HCT116 (cell line): ENCODE results near the gene FBXL15. TPM values are rescaled to one million over a fixed set of nuclear protein-coding genes. Genes with fewer than 3 reads are reported as not detected.

ENCODE experiments used
- ATAC-seq: fragments of 200-7000 bp; cut with Tn5 transposase; 2 replicates; pipeline ENCODE4 v1.9.1; 2020; ENCODE audit warnings: mild to moderate bottlenecking, moderate library complexity
- BruUV-seq: library from RNA; stranded (reverse); fragments of 400-500 nt; replicated peaks from 2 replicates; lab custom pipeline; 2021; lab: Mats Ljungman, UMichigan
- CTCF ChIA-PET: fragments of 300-600 bp; sonication (Branson Sonifier 250); formaldehyde crosslinking; loops from one replicate; lab custom pipeline; 2021; ENCODE audit warnings: antibody characterized with exemption; lab: Charles Lee
- POLR2A ChIA-PET: fragments of 300-600, 350-600 bp; sonication (Branson Sonifier 250); formaldehyde crosslinking; loops from one replicate; lab custom pipeline; 2021; ENCODE audit warnings: antibody characterized with exemption; lab: Charles Lee
- RAD21 ChIA-PET, 2 experiments: fragments of 300-600 bp; sonication (Branson Sonifier 250); formaldehyde crosslinking; loops; one replicate each; lab custom pipeline; 2023; ENCODE audit warnings: low total read pairs in 2 of 2; ENCODE audit not compliant: uncharacterized antibody in 2 of 2, unreplicated experiment in 2 of 2, low non-redundant PET in 1 of 2; lab: Charles Lee
- DNase-seq: peaks from one replicate; pipeline ENCODE4 v3.0.0-alpha.2; 2010; ENCODE audit warnings: low read depth, low spot score
- H2AFZ ChIP-seq: fragments of 200-600 bp; shearing (Covaris generic), sonication (generic); 2 replicates; pipeline ENCODE4 v1.6.1; 2017; ENCODE audit warnings: low read depth, mixed run types, mixed read lengths, antibody characterized with exemption, low read length; ENCODE audit not compliant: poor library complexity, severe bottlenecking
- H3K27ac ChIP-seq: 2 replicates; pipeline ENCODE4 v1.5.1; 2012; ENCODE audit warnings: low read depth, low read length
- H3K27me3 ChIP-seq: fragments of 200-600 bp; sonication (generic); 2 replicates; pipeline ENCODE4 v1.6.1; 2016; ENCODE audit warnings: mixed run types, low read length, mixed read lengths; ENCODE audit not compliant: insufficient read depth
- H3K36me3 ChIP-seq, 2 experiments: fragments of 200-500 bp in 1 of 2; fragments of 200-600 bp in 1 of 2; sonication (Bioruptor generic) in 1 of 2; sonication (generic) in 1 of 2; 2 replicates each; pipeline versions ENCODE4 v1.5.1 to v1.6.1; 2014 to 2016; ENCODE audit warnings: low read length in 2 of 2, inconsistent platforms in 1 of 2, mixed read lengths in 1 of 2, mixed run types in 1 of 2; ENCODE audit not compliant: insufficient read depth in 2 of 2, control insufficient read depth in 1 of 2
- H3K4me1 ChIP-seq, 2 experiments: fragments of 200-600 bp in 1 of 2; sonication (generic) in 1 of 2; 2 replicates each; pipeline versions ENCODE4 v1.5.1 to v1.6.1; 2012 to 2017; ENCODE audit warnings: low read length in 2 of 2, inconsistent platforms in 1 of 2, mild to moderate bottlenecking in 1 of 2, mixed read lengths in 1 of 2, mixed run types in 1 of 2, moderate library complexity in 1 of 2; ENCODE audit not compliant: insufficient read depth in 2 of 2, control insufficient read depth in 1 of 2
- H3K4me2 ChIP-seq: fragments of 200-600 bp; sonication (generic); 2 replicates; pipeline ENCODE4 v1.6.1; 2017; ENCODE audit warnings: mixed run types, low read length, mixed read lengths
- H3K4me3 ChIP-seq, 2 experiments: fragments of 200-600 bp in 1 of 2; sonication (generic) in 1 of 2; replicated peaks in 1 of 2; 2 replicates each; pipeline ENCODE4 v1.5.1; 2011 to 2016; ENCODE audit warnings: low read length in 2 of 2, control low read depth in 1 of 2, low read depth in 1 of 2, mild to moderate bottlenecking in 1 of 2, mixed read lengths in 1 of 2, mixed run types in 1 of 2
- H3K79me2 ChIP-seq: fragments of 200-600 bp; sonication (generic); 2 replicates; pipeline ENCODE4 v1.6.1; 2017; ENCODE audit warnings: mild to moderate bottlenecking, mixed run types, low read length, moderate library complexity, mixed read lengths; ENCODE audit not compliant: insufficient read depth
- H3K9ac ChIP-seq: fragments of 200-600 bp; sonication (generic); 2 replicates; pipeline ENCODE4 v1.6.1; 2016; ENCODE audit warnings: low read length, mixed read lengths
- H3K9me2 ChIP-seq: fragments of 200-600 bp; sonication (generic), shearing (Covaris generic); 2 replicates; pipeline ENCODE4 v1.6.1; 2017; ENCODE audit warnings: mixed run types, mild to moderate bottlenecking, moderate library complexity; ENCODE audit not compliant: insufficient read depth
- H3K9me3 ChIP-seq, 2 experiments: fragments of 200-500 bp in 1 of 2; fragments of 200-600 bp in 1 of 2; sonication (Bioruptor generic) in 1 of 2; sonication (generic) in 1 of 2; 2 replicates each; pipeline ENCODE4 v1.6.1; 2014 to 2017; ENCODE audit warnings: low read length in 2 of 2, mixed read lengths in 2 of 2, inconsistent platforms in 1 of 2, low read depth in 1 of 2, mild to moderate bottlenecking in 1 of 2, mixed run types in 1 of 2, moderate library complexity in 1 of 2; ENCODE audit not compliant: control insufficient read depth in 1 of 2, insufficient read depth in 1 of 2
- H4K20me1 ChIP-seq: fragments of 200-600 bp; sonication (generic), shearing (Covaris generic); 2 replicates; pipeline ENCODE4 v1.6.1; 2017; ENCODE audit warnings: mixed run types, mild to moderate bottlenecking, moderate library complexity; ENCODE audit not compliant: insufficient read depth
- ELF1 ChIP-seq: IDR thresholded peaks from 2 replicates; pipeline ENCODE4 v1.6.1; 2012; ENCODE audit warnings: low read depth, borderline replicate concordance
- EZH2phosphoT487 ChIP-seq: fragments of 200-600 bp; IDR thresholded peaks from 2 replicates; pipeline ENCODE4 v1.6.1; 2018; ENCODE audit warnings: antibody characterized with exemption, borderline replicate concordance
- FOSL1 ChIP-seq: IDR thresholded peaks from 2 replicates; pipeline ENCODE4 v1.6.1; 2012; ENCODE audit warnings: low read depth
- POLR2A ChIP-seq: IDR thresholded peaks from 2 replicates; pipeline ENCODE4 v1.7.0; 2011; ENCODE audit warnings: borderline replicate concordance; ENCODE audit not compliant: insufficient read depth, insufficient read length; ENCODE audit errors: extremely low read depth
- POLR2AphosphoS5 ChIP-seq: IDR thresholded peaks from 2 replicates; pipeline ENCODE4 v1.6.1; 2011; ENCODE audit warnings: mild to moderate bottlenecking, low read depth, low read length, moderate library complexity
- RAD21 ChIP-seq: IDR thresholded peaks from 2 replicates; pipeline ENCODE4 v1.6.1; 2012; ENCODE audit warnings: low read depth, mild to moderate bottlenecking
- SP1 ChIP-seq: IDR thresholded peaks from 2 replicates; pipeline ENCODE4 v1.6.1; 2012; ENCODE audit warnings: low read depth
- SRF ChIP-seq: IDR thresholded peaks from 2 replicates; pipeline ENCODE4 v1.6.1; 2012; ENCODE audit warnings: low read depth
- YY1 ChIP-seq: IDR thresholded peaks from 2 replicates; pipeline ENCODE4 v1.6.1; 2011; ENCODE audit warnings: low read length, low read depth, moderate library complexity, mild to moderate bottlenecking; ENCODE audit not compliant: insufficient replicate concordance; ENCODE audit errors: extremely low read depth
- ZFX ChIP-seq: fragments of 450-650 bp; IDR thresholded peaks from 2 replicates; pipeline ENCODE4 v1.6.1; 2017
- intact Hi-C: fragments of 100-400 bp; cut with micrococcal nuclease; formaldehyde crosslinking; loops from 2 replicates; pipeline ENCODE4 v1.10.0; 2022
- total RNA-seq: library from RNA; stranded (reverse); gene quantifications from one replicate; pipeline ENCODE4 v1.2.1, GENCODE V29; 2021; ENCODE audit not compliant: unreplicated experiment
- TF ChIP-seq, protein P1 (sequence below): IDR thresholded peaks from 2 replicates; pipeline ENCODE4 v1.6.1; 2011; ENCODE audit warnings: mild to moderate bottlenecking, low read length, moderate library complexity; ENCODE audit not compliant: insufficient replicate concordance; ENCODE audit errors: extremely low read depth
- TF ChIP-seq, protein P2 (sequence below), 3 experiments: fragments of 200-600 bp in 1 of 3; sonication (generic) in 1 of 3; IDR thresholded peaks in 2 of 3; conservative IDR thresholded peaks in 1 of 3; 2 replicates each; pipeline ENCODE4 v1.5.1; 2012 to 2017; ENCODE audit warnings: low read depth in 2 of 3, low read length in 2 of 3, antibody characterized with exemption in 1 of 3, borderline replicate concordance in 1 of 3, control low read depth in 1 of 3, mild to moderate bottlenecking in 1 of 3, mixed read lengths in 1 of 3, mixed run types in 1 of 3, moderate library complexity in 1 of 3; ENCODE audit not compliant: insufficient read depth in 1 of 3

The FBXL15 gene
- total RNA-seq, 1 experiment from 2014 or later: 21.1 TPM

DNA sequence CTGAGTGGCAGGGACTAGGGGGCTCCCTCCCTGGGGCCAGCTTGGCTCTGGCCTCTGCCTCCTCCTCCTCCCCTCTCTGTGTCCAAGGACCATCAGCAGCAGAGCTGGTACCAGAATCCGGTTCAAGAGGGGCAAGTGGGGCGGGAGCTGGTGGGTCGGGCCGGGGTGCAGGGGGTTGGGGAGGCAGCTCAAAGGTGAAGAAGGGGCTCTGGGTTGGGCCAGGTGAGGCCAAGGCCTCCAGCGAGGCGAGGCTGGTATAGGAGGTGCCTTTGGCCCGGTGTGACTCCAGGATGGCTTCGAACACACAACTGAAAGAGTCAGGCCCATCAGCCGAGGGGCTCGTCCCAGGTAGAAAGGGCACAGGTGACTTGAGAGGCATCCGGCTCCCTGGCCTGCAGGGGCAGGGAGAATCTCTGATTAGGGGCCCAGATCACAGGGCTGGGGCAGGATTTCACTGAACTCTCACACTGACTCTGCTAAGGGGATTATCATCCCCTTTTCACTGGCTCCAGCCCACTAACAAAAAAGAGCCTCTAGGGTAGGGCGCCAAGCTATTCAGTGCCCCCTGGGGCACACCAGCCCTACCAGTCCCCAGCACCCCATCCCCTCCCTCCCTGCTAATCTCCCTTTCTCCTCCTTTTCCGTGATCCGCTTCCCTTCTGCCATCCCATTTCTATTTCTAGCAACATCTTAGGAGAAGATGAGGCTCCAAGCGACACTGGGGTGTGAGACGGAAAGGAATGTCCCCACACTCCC lies 6.7 kb upstream of the FBXL15 start:
- POLR2A ChIA-PET: interaction anchor here (0.6 to 1.4 kb wide), 2 partner anchors 8 to 1200 kb away, joined by 3 read pairs; no protein-coding TSS in a partner anchor
- BruUV-seq: no TSS peak

More for the DNA sequence above, 6.7 kb upstream of the FBXL15 start:
- no peaks in the 10 kb centered on the region for H4K20me1 ChIP-seq
- H3K9ac ChIP-seq: no peak overlapping the region
- H3K9me3 ChIP-seq: no peaks in the 10 kb centered on the region
- RAD21 ChIA-PET: no interaction called here
- no peak overlapping the region for H3K4me2 ChIP-seq
- DNase-seq: no peak
- no peak overlapping the region for H3K27ac ChIP-seq
- H3K36me3 ChIP-seq: no peaks in the 10 kb centered on the region
- TF ChIP-seq ELF1 (no peak), RAD21 (no peak), ZFX (no peak), SRF (no peak), SP1 (no peak), EZH2phosphoT487 (no peak), FOSL1 (no peak), YY1 (no peak), POLR2AphosphoS5 (no peak), POLR2A (no peak)
- TF ChIP-seq, protein P1, sequence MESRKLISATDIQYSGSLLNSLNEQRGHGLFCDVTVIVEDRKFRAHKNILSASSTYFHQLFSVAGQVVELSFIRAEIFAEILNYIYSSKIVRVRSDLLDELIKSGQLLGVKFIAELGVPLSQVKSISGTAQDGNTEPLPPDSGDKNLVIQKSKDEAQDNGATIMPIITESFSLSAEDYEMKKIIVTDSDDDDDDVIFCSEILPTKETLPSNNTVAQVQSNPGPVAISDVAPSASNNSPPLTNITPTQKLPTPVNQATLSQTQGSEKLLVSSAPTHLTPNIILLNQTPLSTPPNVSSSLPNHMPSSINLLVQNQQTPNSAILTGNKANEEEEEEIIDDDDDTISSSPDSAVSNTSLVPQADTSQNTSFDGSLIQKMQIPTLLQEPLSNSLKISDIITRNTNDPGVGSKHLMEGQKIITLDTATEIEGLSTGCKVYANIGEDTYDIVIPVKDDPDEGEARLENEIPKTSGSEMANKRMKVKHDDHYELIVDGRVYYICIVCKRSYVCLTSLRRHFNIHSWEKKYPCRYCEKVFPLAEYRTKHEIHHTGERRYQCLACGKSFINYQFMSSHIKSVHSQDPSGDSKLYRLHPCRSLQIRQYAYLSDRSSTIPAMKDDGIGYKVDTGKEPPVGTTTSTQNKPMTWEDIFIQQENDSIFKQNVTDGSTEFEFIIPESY: no peak
- TF ChIP-seq, protein P2, sequence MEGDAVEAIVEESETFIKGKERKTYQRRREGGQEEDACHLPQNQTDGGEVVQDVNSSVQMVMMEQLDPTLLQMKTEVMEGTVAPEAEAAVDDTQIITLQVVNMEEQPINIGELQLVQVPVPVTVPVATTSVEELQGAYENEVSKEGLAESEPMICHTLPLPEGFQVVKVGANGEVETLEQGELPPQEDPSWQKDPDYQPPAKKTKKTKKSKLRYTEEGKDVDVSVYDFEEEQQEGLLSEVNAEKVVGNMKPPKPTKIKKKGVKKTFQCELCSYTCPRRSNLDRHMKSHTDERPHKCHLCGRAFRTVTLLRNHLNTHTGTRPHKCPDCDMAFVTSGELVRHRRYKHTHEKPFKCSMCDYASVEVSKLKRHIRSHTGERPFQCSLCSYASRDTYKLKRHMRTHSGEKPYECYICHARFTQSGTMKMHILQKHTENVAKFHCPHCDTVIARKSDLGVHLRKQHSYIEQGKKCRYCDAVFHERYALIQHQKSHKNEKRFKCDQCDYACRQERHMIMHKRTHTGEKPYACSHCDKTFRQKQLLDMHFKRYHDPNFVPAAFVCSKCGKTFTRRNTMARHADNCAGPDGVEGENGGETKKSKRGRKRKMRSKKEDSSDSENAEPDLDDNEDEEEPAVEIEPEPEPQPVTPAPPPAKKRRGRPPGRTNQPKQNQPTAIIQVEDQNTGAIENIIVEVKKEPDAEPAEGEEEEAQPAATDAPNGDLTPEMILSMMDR (IDR thresholded peaks at IDR 0.05 in 2 of 3, conservative IDR thresholded peaks at IDR 0.05 in 1 of 3; ENCODE audit: borderline replicate concordance in 1 of 3, insufficient read depth in 1 of 3, low read depth in 2 of 3, low read length in 2 of 3): no peak
- H3K4me3 ChIP-seq: no peak overlapping the region
- H2AFZ ChIP-seq: no peak overlapping the region
- ATAC-seq: no peak
- peaks cover 8 to 13% of the 10 kb centered on the region in 2 experiments for H3K4me1 ChIP-seq
- CTCF ChIA-PET: interaction anchor here (0.7 to 1.0 kb wide), 2 partner anchors 10 to 15 kb away, joined by 3 read pairs; no protein-coding TSS in a partner anchor
- H3K79me2 ChIP-seq: no peaks in the 10 kb centered on the region
- peaks cover 3% of the 10 kb centered on the region; the same call in 1 of the 2 replicates for H3K27me3 ChIP-seq
- H3K9me2 ChIP-seq: no peaks in the 10 kb centered on the region
- intact Hi-C loops: no loop called here
